HepG2 (cell line): ENCODE results near the gene CHST4. TPM values are rescaled to one million over a fixed set of nuclear protein-coding genes. Genes with fewer than 3 reads are reported as not detected.

Source experiments
- ATAC-seq: fragments of 200-7000 bp; cut with Tn5 transposase; 3 replicates; pipeline ENCODE4 v1.9.1; 2020; ENCODE audit warnings: mild to moderate bottlenecking, moderate library complexity
- BruUV-seq: library from RNA; stranded (reverse); fragments of 400-500 nt; replicated peaks from 2 replicates; lab custom pipeline; 2021; lab: Mats Ljungman, UMichigan
- CTCF ChIA-PET: fragments of 300-600 bp; formaldehyde crosslinking; extraction: SDS; loops from one replicate; lab custom pipeline; 2021; ENCODE audit warnings: low total read pairs, inconsistent platforms, low intra/inter-chr PET ratio; lab: Yijun Ruan, JAX
- POLR2A ChIA-PET: fragments of 350-600 bp; sonication (Branson Sonifier 250); formaldehyde crosslinking; loops from one replicate; lab custom pipeline; 2020; ENCODE audit warnings: antibody characterized with exemption, inconsistent platforms; lab: Yijun Ruan, JAX
- DNase-seq: peaks from one replicate; pipeline ENCODE4 v3.0.0-alpha.2; 2015; ENCODE audit warnings: low spot score
- FAIRE-seq: peaks from 3 replicates; lab custom pipeline; 2011; peaks lifted over from hg19 to GRCh38; lab: Jason Lieb, UNC
- H2AFZ ChIP-seq: one replicate; pipeline ENCODE4 v1.6.1; 2011; ENCODE audit warnings: low read length, inconsistent platforms
- H3K27ac ChIP-seq: fragments of 300-600 bp; 3 replicates; pipeline ENCODE4 v1.8.0; 2011; ENCODE audit warnings: mixed run types, mild to moderate bottlenecking, mixed read lengths, low read length, inconsistent platforms; ENCODE audit not compliant: insufficient read depth; ENCODE audit errors: extremely low read length
- H3K27me3 ChIP-seq, 2 experiments: fragments of 200-600 bp in 1 of 2; 2 replicates in 1 of 2; 3 replicates in 1 of 2; pipeline versions ENCODE4 v1.6.0 to v1.8.0; 2011; ENCODE audit warnings: low read length in 2 of 2, mild to moderate bottlenecking in 2 of 2, moderate library complexity in 2 of 2, inconsistent platforms in 1 of 2; ENCODE audit not compliant: insufficient read depth in 2 of 2, control insufficient read depth in 1 of 2
- H3K36me3 ChIP-seq, 2 experiments: fragments of 200-600 bp in 1 of 2; replicated peaks in 1 of 2; 2 replicates in 1 of 2; 3 replicates in 1 of 2; pipeline versions ENCODE4 v1.5.1 to v1.8.0; 2011; ENCODE audit warnings: low read length in 2 of 2, inconsistent platforms in 1 of 2; ENCODE audit not compliant: insufficient read depth in 2 of 2, control insufficient read depth in 1 of 2
- H3K4me1 ChIP-seq: 2 replicates; pipeline ENCODE4 v1.5.1; 2012; ENCODE audit warnings: low read length, inconsistent platforms; ENCODE audit not compliant: insufficient read depth
- H3K4me2 ChIP-seq: 2 replicates; pipeline ENCODE4 v1.6.0; 2011; ENCODE audit warnings: low read depth, low read length, inconsistent platforms
- H3K4me3 ChIP-seq, 3 experiments: fragments of 200-600 bp in 1 of 3; sonication (generic), shearing (Covaris generic) in 1 of 3; replicated peaks in 1 of 3; 2 replicates each; pipeline ENCODE4 v1.5.1; 2011 to 2016; ENCODE audit warnings: low read length in 3 of 3, inconsistent platforms in 2 of 3, low read depth in 2 of 3, mild to moderate bottlenecking in 2 of 3, control low read depth in 1 of 3, mixed read lengths in 1 of 3; ENCODE audit not compliant: insufficient read depth in 1 of 3
- H3K79me2 ChIP-seq: one replicate; pipeline ENCODE4 v1.6.1; 2011; ENCODE audit warnings: low read length, inconsistent platforms; ENCODE audit not compliant: insufficient read depth
- H3K9ac ChIP-seq: 2 replicates; pipeline ENCODE4 v1.6.0; 2011; ENCODE audit warnings: mild to moderate bottlenecking, low read depth, low read length, inconsistent platforms; ENCODE audit not compliant: insufficient read depth
- H3K9me3 ChIP-seq: 2 replicates; pipeline ENCODE4 v1.5.1; 2012; ENCODE audit warnings: mild to moderate bottlenecking, low read length
- H4K20me1 ChIP-seq: 2 replicates; pipeline ENCODE4 v1.6.0; 2011; ENCODE audit warnings: inconsistent platforms, mild to moderate bottlenecking, low read length, moderate library complexity; ENCODE audit not compliant: insufficient read depth
- AHR ChIP-seq: IDR thresholded peaks from 2 replicates; pipeline ENCODE4 v1.6.1; 2018; ENCODE audit warnings: missing genetic modification reagents, missing compliant biosample characterization
- FOXJ3 ChIP-seq: sonication (generic); formaldehyde crosslinking; IDR thresholded peaks from 2 replicates; pipeline ENCODE4 v1.4.0; 2020; ENCODE audit warnings: missing genetic modification reagents, mild to moderate bottlenecking, borderline replicate concordance
- HIVEP1 ChIP-seq: sonication (generic); formaldehyde crosslinking; IDR thresholded peaks from 2 replicates; pipeline ENCODE4 v1.4.0; 2020; ENCODE audit warnings: mild to moderate bottlenecking, missing genetic modification reagents
- KAT2B ChIP-seq: fragments of 150-350 bp; IDR thresholded peaks from 2 replicates; pipeline ENCODE4 v1.6.1; 2014; ENCODE audit warnings: low read depth, low read length, borderline replicate concordance
- NFYB ChIP-seq: sonication (generic); formaldehyde crosslinking; IDR thresholded peaks from 2 replicates; pipeline ENCODE4 v1.4.0; 2020; ENCODE audit warnings: missing genetic modification reagents
- SRSF9 ChIP-seq: fragments of 200-400 bp; formaldehyde crosslinking; IDR thresholded peaks from 2 replicates; pipeline ENCODE4 v1.6.1; 2018; ENCODE audit warnings: borderline replicate concordance, mild to moderate bottlenecking, low read depth, low read length; ENCODE audit not compliant: insufficient read depth, poor library complexity, severe bottlenecking
- ZFP90 ChIP-seq: sonication (generic); formaldehyde crosslinking; IDR thresholded peaks from 2 replicates; pipeline ENCODE4 v1.8.0; 2022; ENCODE audit warnings: missing genetic modification reagents, mild to moderate bottlenecking, inconsistent platforms, borderline replicate concordance
- WGBS: methylation state at CpG from one replicate; pipeline ENCODE4 v1.1.6; 2017; ENCODE audit warnings: low lambda C conversion rate; 5-methylcytosine and 5-hydroxymethylcytosine counted together
- in situ Hi-C: cut with HindIII; loops from 2 replicates; pipeline ENCODE4 v1.10.0; 2017; ENCODE audit warnings: low pct_unique_long_range_greater_than_20kb; ENCODE audit not compliant: extremely low pct_ligation_motif_present
- intact Hi-C: fragments of 100-400 bp; cut with micrococcal nuclease; formaldehyde crosslinking; loops from one replicate; pipeline ENCODE4 v1.10.0; 2022; ENCODE audit not compliant: unreplicated experiment
- polyA plus RNA-seq, 8 experiments: library from polyadenylated mRNA; depleted of rRNA in 3 of 8; stranded (reverse) in 7 of 8; unstranded in 1 of 8; fragments of >200 nt; fragmentation: Illumina TruSeq in 4 of 8; extraction: Trizol in 4 of 8; gene quantifications; 2 replicates each; pipeline versions ENCODE4 v1.2.1 to v1.2.3, GENCODE V29; 2011 to 2016; ENCODE audit warnings: low read depth in 4 of 8, missing spikeins in 1 of 8, mixed read lengths in 1 of 8; ENCODE audit not compliant: insufficient read depth in 1 of 8
- total RNA-seq, 5 experiments: library from RNA; depleted of rRNA; stranded (reverse); fragments of >200 nt; fragmentation: Illumina TruSeq; extraction: Trizol; gene quantifications; 2 replicates each; pipeline ENCODE4 v1.2.3, GENCODE V29; 2016; ENCODE audit warnings: low read depth in 1 of 5
- TF ChIP-seq, protein P1 (sequence below): sonication (generic); formaldehyde crosslinking; IDR thresholded peaks from 2 replicates; pipeline ENCODE4; 2020; ENCODE audit warnings: missing genetic modification reagents, mild to moderate bottlenecking, borderline replicate concordance
- TF ChIP-seq, protein P2 (sequence below): sonication (generic); formaldehyde crosslinking; IDR thresholded peaks from 2 replicates; pipeline ENCODE4 v1.5.0; 2020; ENCODE audit warnings: missing genetic modification reagents
- TF ChIP-seq, protein P3 (sequence below): sonication (generic); formaldehyde crosslinking; IDR thresholded peaks from 2 replicates; pipeline ENCODE4 v1.4.0; 2020; ENCODE audit warnings: missing genetic modification reagents
- TF ChIP-seq, protein P4 (sequence below): IDR thresholded peaks from 2 replicates; pipeline ENCODE4 v1.6.1; 2016
- TF ChIP-seq, protein P5 (sequence below): sonication (generic); formaldehyde crosslinking; conservative IDR thresholded peaks from 2 replicates; pipeline ENCODE4 v1.8.1; 2023; ENCODE audit warnings: missing genetic modification reagents
- TF ChIP-seq, protein P6 (sequence below): sonication (generic); formaldehyde crosslinking; IDR thresholded peaks from 2 replicates; pipeline ENCODE4 v1.4.0; 2020; ENCODE audit warnings: missing genetic modification reagents

Gene CHST4
- total and polyA plus RNA-seq, 2 of the 13 experiments (the other 11 are each of a cell fraction or from before 2014, with no cell fraction given): not detected

DNA sequence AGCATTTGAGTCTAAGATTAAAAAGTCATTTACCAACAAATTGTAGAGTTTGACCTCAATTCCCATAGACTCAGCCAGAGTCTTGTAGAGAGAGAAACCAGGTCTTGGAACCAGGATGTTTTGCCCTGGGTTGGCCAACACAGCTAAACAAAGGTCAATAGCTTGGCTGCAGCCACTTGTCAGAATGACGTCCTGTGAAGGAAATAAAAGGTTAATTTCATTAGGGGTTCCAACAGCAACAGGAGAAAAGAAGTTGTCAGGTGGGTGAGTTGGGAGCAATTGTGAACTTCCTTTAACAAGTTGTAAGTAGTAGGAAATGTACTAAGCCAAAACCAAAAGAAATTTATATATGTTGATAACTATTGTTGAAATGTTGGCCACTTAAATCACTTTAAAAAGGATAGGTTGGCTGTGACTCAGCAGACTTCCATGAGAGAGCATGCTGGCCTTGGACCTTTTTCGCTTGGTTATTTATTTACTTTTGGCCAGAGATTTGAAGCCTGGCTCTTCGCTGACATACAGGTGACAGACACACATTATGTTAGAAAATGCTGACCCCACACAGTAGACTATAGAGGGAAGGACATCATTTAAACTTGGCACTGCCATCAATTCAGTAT is 46.4 kb downstream of the CHST4 start:
- TSS peak; percentile 86 for BruUV-seq
- Histone ChIP-seq H3K4me1 (peaks cover 83% of the 10 kb centered on the region), H3K79me2 (no peaks in the 10 kb centered on the region), H2AFZ (no peak overlapping the region), H3K9ac (peak overlapping the region; percentile 63), H3K27me3 (no peaks in the 10 kb centered on the region), H3K27ac (peak overlapping the region; percentile 91), H3K9me3 (no peaks in the 10 kb centered on the region), H3K36me3 (no peaks in the 10 kb centered on the region; a peak in 1 of 5 replicates), H3K4me2 (peak overlapping the region; percentile 56), H4K20me1 (no peaks in the 10 kb centered on the region), H3K4me3 (peak overlapping the region in 2 of 3 experiments; percentile 19 to 20; a peak in 2 of 6 replicates)
- intact Hi-C loops: loop anchor here (1.0 kb wide), 2 partner anchors 13 to 22 kb away; no protein-coding TSS in a partner anchor
- in situ Hi-C loops: no loop called here
- WGBS: 0% methylated on average over 3 of the region's 3 CpGs
- FAIRE-seq: peak; percentile 91
- ChIA-PET CTCF (no interaction called here), POLR2A (interaction anchor here (0.6 to 7.2 kb wide), 7 partner anchors 8 to 146 kb away, joined by 3 to 93 read pairs (median 14); no protein-coding TSS in a partner anchor)
- ATAC-seq: peak; percentile 99
- DNase-seq: peak; percentile 97
- TF ChIP-seq, protein P1, sequence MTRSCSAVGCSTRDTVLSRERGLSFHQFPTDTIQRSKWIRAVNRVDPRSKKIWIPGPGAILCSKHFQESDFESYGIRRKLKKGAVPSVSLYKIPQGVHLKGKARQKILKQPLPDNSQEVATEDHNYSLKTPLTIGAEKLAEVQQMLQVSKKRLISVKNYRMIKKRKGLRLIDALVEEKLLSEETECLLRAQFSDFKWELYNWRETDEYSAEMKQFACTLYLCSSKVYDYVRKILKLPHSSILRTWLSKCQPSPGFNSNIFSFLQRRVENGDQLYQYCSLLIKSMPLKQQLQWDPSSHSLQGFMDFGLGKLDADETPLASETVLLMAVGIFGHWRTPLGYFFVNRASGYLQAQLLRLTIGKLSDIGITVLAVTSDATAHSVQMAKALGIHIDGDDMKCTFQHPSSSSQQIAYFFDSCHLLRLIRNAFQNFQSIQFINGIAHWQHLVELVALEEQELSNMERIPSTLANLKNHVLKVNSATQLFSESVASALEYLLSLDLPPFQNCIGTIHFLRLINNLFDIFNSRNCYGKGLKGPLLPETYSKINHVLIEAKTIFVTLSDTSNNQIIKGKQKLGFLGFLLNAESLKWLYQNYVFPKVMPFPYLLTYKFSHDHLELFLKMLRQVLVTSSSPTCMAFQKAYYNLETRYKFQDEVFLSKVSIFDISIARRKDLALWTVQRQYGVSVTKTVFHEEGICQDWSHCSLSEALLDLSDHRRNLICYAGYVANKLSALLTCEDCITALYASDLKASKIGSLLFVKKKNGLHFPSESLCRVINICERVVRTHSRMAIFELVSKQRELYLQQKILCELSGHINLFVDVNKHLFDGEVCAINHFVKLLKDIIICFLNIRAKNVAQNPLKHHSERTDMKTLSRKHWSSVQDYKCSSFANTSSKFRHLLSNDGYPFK (CRISPR knock-in tag): no peak
- TF ChIP-seq NFYB (CRISPR knock-in tag): no peak
- no peak for TF ChIP-seq SRSF9
- no peak for TF ChIP-seq AHR
- TF ChIP-seq, protein P2, sequence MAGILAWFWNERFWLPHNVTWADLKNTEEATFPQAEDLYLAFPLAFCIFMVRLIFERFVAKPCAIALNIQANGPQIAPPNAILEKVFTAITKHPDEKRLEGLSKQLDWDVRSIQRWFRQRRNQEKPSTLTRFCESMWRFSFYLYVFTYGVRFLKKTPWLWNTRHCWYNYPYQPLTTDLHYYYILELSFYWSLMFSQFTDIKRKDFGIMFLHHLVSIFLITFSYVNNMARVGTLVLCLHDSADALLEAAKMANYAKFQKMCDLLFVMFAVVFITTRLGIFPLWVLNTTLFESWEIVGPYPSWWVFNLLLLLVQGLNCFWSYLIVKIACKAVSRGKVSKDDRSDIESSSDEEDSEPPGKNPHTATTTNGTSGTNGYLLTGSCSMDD (CRISPR knock-in tag): no peak
- TF ChIP-seq, protein P3, sequence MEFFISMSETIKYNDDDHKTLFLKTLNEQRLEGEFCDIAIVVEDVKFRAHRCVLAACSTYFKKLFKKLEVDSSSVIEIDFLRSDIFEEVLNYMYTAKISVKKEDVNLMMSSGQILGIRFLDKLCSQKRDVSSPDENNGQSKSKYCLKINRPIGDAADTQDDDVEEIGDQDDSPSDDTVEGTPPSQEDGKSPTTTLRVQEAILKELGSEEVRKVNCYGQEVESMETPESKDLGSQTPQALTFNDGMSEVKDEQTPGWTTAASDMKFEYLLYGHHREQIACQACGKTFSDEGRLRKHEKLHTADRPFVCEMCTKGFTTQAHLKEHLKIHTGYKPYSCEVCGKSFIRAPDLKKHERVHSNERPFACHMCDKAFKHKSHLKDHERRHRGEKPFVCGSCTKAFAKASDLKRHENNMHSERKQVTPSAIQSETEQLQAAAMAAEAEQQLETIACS (CRISPR knock-in tag): no peak
- TF ChIP-seq, protein P4, sequence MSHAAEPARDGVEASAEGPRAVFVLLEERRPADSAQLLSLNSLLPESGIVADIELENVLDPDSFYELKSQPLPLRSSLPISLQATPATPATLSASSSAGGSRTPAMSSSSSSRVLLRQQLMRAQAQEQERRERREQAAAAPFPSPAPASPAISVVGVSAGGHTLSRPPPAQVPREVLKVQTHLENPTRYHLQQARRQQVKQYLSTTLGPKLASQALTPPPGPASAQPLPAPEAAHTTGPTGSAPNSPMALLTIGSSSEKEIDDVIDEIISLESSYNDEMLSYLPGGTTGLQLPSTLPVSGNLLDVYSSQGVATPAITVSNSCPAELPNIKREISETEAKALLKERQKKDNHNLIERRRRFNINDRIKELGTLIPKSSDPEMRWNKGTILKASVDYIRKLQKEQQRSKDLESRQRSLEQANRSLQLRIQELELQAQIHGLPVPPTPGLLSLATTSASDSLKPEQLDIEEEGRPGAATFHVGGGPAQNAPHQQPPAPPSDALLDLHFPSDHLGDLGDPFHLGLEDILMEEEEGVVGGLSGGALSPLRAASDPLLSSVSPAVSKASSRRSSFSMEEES: no peak
- TF ChIP-seq KAT2B: no peak
- TF ChIP-seq ZFP90 (CRISPR knock-in tag): 0 out of 2 replicates have a peak, but pooled peaks have one; percentile 66
- TF ChIP-seq, protein P5, sequence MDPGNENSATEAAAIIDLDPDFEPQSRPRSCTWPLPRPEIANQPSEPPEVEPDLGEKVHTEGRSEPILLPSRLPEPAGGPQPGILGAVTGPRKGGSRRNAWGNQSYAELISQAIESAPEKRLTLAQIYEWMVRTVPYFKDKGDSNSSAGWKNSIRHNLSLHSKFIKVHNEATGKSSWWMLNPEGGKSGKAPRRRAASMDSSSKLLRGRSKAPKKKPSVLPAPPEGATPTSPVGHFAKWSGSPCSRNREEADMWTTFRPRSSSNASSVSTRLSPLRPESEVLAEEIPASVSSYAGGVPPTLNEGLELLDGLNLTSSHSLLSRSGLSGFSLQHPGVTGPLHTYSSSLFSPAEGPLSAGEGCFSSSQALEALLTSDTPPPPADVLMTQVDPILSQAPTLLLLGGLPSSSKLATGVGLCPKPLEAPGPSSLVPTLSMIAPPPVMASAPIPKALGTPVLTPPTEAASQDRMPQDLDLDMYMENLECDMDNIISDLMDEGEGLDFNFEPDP (CRISPR knock-in tag): no peak
- TF ChIP-seq, protein P6, sequence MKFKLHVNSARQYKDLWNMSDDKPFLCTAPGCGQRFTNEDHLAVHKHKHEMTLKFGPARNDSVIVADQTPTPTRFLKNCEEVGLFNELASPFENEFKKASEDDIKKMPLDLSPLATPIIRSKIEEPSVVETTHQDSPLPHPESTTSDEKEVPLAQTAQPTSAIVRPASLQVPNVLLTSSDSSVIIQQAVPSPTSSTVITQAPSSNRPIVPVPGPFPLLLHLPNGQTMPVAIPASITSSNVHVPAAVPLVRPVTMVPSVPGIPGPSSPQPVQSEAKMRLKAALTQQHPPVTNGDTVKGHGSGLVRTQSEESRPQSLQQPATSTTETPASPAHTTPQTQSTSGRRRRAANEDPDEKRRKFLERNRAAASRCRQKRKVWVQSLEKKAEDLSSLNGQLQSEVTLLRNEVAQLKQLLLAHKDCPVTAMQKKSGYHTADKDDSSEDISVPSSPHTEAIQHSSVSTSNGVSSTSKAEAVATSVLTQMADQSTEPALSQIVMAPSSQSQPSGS (CRISPR knock-in tag): no peak; the same call in 1 of the 2 replicates
- TF ChIP-seq FOXJ3: peak; percentile 84; the same call in 1 of the 2 replicates
- no peak for TF ChIP-seq HIVEP1
